A549 (cell line): ENCODE results near the gene FCMR. TPM values are rescaled to one million over a fixed set of nuclear protein-coding genes. Genes with fewer than 3 reads are reported as not detected.

Source experiments
- ATAC-seq, 2 experiments: fragments of 200-7000 bp in 1 of 2; fragments of >200 bp in 1 of 2; cut with Nextera tagmentation in 1 of 2; cut with Tn5 transposase in 1 of 2; 3 replicates each; pipeline versions ENCODE4 v1.8.0 to v1.9.1; 2018 to 2020; ENCODE audit warnings: mild to moderate bottlenecking in 1 of 2, moderate library complexity in 1 of 2
- CTCF ChIA-PET: fragments of 300-600 bp; sonication (Branson Sonifier 250); formaldehyde crosslinking; extraction: SDS; loops from one replicate; lab custom pipeline; 2021; ENCODE audit warnings: antibody characterized with exemption, inconsistent platforms; lab: Yijun Ruan, JAX
- POLR2A ChIA-PET: fragments of 350-600 bp; formaldehyde crosslinking; extraction: SDS; loops from one replicate; lab custom pipeline; 2021; ENCODE audit warnings: antibody characterized with exemption, inconsistent platforms; lab: Yijun Ruan, JAX
- DNase-seq, 2 experiments: peaks; one replicate each; pipeline versions ENCODE4 v3.0.0 to v3.0.0-alpha.2; 2011 to 2016; ENCODE audit warnings: low read depth in 1 of 2, low spot score in 1 of 2
- FAIRE-seq: peaks from 2 replicates; lab custom pipeline; 2011; peaks lifted over from hg19 to GRCh38; lab: Jason Lieb, UNC
- H3K27ac ChIP-seq, 2 experiments: fragments of >200 bp; sonication (Bioruptor Twin); formaldehyde crosslinking; 3 replicates each; pipeline ENCODE4 v1.5.1; 2016 to 2017
- H3K4me1 ChIP-seq: fragments of >200 bp; sonication (Bioruptor Twin); formaldehyde crosslinking; 3 replicates; pipeline ENCODE4 v1.6.1; 2016
- H3K4me2 ChIP-seq: fragments of >200 bp; sonication (Bioruptor Twin); formaldehyde crosslinking; 3 replicates; pipeline ENCODE4 v1.6.1; 2016
- H3K4me3 ChIP-seq: fragments of >200 bp; sonication (Bioruptor Twin); formaldehyde crosslinking; 3 replicates; pipeline ENCODE4 v1.5.1; 2016
- H3K9me3 ChIP-seq: fragments of >200 bp; sonication (Bioruptor Twin); formaldehyde crosslinking; 3 replicates; pipeline ENCODE4 v1.6.1; 2016
- ATOH8 ChIP-seq: fragments of 250-450 bp; sonication (Bioruptor Pico); IDR thresholded peaks from 2 replicates; pipeline ENCODE4 v1.5.0; 2020; ENCODE audit warnings: low read depth, mild to moderate bottlenecking, moderate library complexity
- BCL3 ChIP-seq: fragments of >200 bp; sonication (Bioruptor Twin); formaldehyde crosslinking; IDR thresholded peaks from 3 replicates; pipeline ENCODE4 v1.6.1; 2016
- BHLHE40 ChIP-seq: IDR thresholded peaks from 2 replicates; pipeline ENCODE4 v1.6.1; 2012; ENCODE audit warnings: low read depth, low read length, inconsistent platforms
- CBX8 ChIP-seq: fragments of 200-600 bp; sonication (generic); IDR thresholded peaks from 2 replicates; pipeline ENCODE4 v1.6.1; 2016
- FOXS1 ChIP-seq: fragments of 250-450 bp; sonication (Bioruptor Pico); IDR thresholded peaks from 2 replicates; pipeline ENCODE4 v1.5.0; 2020; ENCODE audit warnings: mild to moderate bottlenecking, moderate library complexity
- GATA3 ChIP-seq: IDR thresholded peaks from 2 replicates; pipeline ENCODE4 v1.6.1; 2012; ENCODE audit warnings: borderline replicate concordance
- HDAC2 ChIP-seq: fragments of 200-600 bp; sonication (generic); IDR thresholded peaks from 2 replicates; pipeline ENCODE4 v1.6.1; 2016
- HEYL ChIP-seq: fragments of 250-450 bp; sonication (Bioruptor Pico); IDR thresholded peaks from 2 replicates; pipeline ENCODE4 v1.8.0; 2021; ENCODE audit warnings: mild to moderate bottlenecking, moderate library complexity
- HOXB13 ChIP-seq: fragments of 250-450 bp; sonication (Bioruptor Pico); IDR thresholded peaks from 2 replicates; pipeline ENCODE4 v1.5.0; 2020; ENCODE audit warnings: low read depth, mild to moderate bottlenecking, moderate library complexity
- JUN ChIP-seq, 2 experiments: fragments of >200 bp; sonication (Bioruptor Twin); formaldehyde crosslinking; IDR thresholded peaks; 2 replicates in 1 of 2; 3 replicates in 1 of 2; pipeline ENCODE4 v1.6.1; 2016 to 2017
- MYC ChIP-seq: IDR thresholded peaks from 2 replicates; pipeline ENCODE4 v1.6.1; 2012; ENCODE audit warnings: mild to moderate bottlenecking, inconsistent platforms, low read length, improper control_type of control experiment, borderline replicate concordance
- REST ChIP-seq: fragments of 200-600 bp; sonication (generic); IDR thresholded peaks from 2 replicates; pipeline ENCODE4 v1.6.1; 2016; ENCODE audit warnings: antibody characterized with exemption, mild to moderate bottlenecking, moderate library complexity
- SMC3 ChIP-seq: fragments of >200 bp; sonication (Bioruptor Twin); formaldehyde crosslinking; IDR thresholded peaks from 3 replicates; pipeline ENCODE4 v1.6.1; 2018; ENCODE audit warnings: inconsistent platforms
- SREBF2 ChIP-seq: fragments of 450-650 bp; IDR thresholded peaks from 2 replicates; pipeline ENCODE4 v1.6.1; 2014; ENCODE audit warnings: mild to moderate bottlenecking, moderate library complexity
- TFCP2L1 ChIP-seq: fragments of 250-450 bp; sonication (Bioruptor Pico); IDR thresholded peaks from 2 replicates; pipeline ENCODE4 v1.5.0; 2021; ENCODE audit warnings: mild to moderate bottlenecking
- TP53 ChIP-seq: fragments of 250-450 bp; sonication (Bioruptor Pico); IDR thresholded peaks from 2 replicates; pipeline ENCODE4 v1.5.0; 2021; ENCODE audit warnings: mild to moderate bottlenecking, moderate library complexity
- ZFP36 ChIP-seq: fragments of 450-650 bp; IDR thresholded peaks from 2 replicates; pipeline ENCODE4 v1.6.1; 2014; ENCODE audit warnings: borderline replicate concordance; ENCODE audit not compliant: partially characterized antibody
- ZNF302 ChIP-seq: fragments of 250-450 bp; sonication (Bioruptor Pico); IDR thresholded peaks from 2 replicates; pipeline ENCODE4 v1.9.0; 2021; ENCODE audit warnings: inconsistent platforms, mild to moderate bottlenecking, moderate library complexity
- ZSCAN20 ChIP-seq: fragments of 250-450 bp; sonication (Bioruptor Pico); IDR thresholded peaks from 2 replicates; pipeline ENCODE4 v1.8.0; 2022; ENCODE audit warnings: mild to moderate bottlenecking, moderate library complexity
- WGBS: methylation state at CpG from one replicate; pipeline ENCODE4 v1.1.6; 2017; ENCODE audit errors: missing lambda C conversion rate; 5-methylcytosine and 5-hydroxymethylcytosine counted together
- polyA plus RNA-seq, 4 experiments: library from polyadenylated mRNA; depleted of rRNA in 3 of 4; stranded (reverse); fragments of >200 nt; fragmentation: RNase III in 1 of 4; extraction: RNeasy Plus Mini Kit Qiagen cat#74134 plus additional on column Dnase treatment in 1 of 4; gene quantifications; 2 replicates in 3 of 4; 3 replicates in 1 of 4; pipeline ENCODE4 v1.2.3, GENCODE V29; 2011 to 2017
- TF ChIP-seq, protein P1 (sequence below): IDR thresholded peaks from 2 replicates; pipeline ENCODE4 v1.6.1; 2012
- TF ChIP-seq, protein P2 (sequence below): fragments of 150-350 bp; IDR thresholded peaks from 2 replicates; pipeline ENCODE4 v1.6.1; 2014; ENCODE audit warnings: low read depth, mild to moderate bottlenecking, low read length
- TF ChIP-seq, protein P3 (sequence below): IDR thresholded peaks from 2 replicates; pipeline ENCODE4 v1.6.1; 2012; ENCODE audit warnings: low read depth, borderline replicate concordance

The FCMR gene
- polyA plus RNA-seq, 2 of the 4 experiments (the other 2 are of a cell fraction): 0.19 to 0.93 TPM

DNA sequence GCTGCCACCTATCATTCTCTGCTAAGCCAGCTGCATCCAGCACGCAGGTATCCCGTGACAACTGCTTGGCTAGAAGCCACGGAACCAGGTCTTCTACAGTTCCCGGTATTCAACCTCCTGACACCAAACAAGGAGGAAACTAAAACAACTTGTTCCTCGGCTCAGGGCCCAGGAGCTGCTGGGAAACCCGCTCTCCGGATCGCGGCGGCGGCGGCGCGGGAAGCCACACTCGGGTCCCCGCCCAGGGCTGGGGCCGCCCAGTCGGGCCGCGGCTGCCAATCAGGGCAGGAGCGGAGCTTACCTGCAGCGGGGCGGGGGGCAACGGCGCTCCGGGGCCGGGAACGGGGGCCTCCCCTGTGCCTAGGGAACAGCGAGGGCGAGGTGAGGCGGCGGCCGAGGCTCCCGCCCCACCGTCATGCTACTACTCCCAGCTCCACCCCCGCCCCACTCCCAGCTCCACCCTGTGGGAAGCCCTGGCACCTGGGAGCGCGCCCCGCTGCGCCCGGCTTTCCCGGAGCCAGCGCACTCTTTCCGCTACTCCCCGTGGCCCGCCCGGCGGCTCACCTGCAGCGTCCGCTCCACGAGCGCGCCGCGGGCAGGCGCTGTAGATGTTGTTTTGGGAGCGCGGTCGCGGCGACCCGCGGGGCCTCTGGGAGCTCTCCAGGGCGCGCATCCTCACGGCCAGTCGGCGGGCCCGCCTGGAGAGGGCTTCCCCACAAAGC is 12.4 kb downstream of the FCMR start:
- TF ChIP-seq, protein P1, sequence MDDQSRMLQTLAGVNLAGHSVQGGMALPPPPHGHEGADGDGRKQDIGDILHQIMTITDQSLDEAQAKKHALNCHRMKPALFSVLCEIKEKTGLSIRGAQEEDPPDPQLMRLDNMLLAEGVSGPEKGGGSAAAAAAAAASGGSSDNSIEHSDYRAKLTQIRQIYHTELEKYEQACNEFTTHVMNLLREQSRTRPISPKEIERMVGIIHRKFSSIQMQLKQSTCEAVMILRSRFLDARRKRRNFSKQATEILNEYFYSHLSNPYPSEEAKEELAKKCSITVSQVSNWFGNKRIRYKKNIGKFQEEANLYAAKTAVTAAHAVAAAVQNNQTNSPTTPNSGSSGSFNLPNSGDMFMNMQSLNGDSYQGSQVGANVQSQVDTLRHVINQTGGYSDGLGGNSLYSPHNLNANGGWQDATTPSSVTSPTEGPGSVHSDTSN: no peak
- TF ChIP-seq SREBF2 (no peak), HOXB13 (CRISPR knock-in tag) (no peak), SMC3 (peak; percentile 43; the same call in 2 of the 3 replicates), HDAC2 (0 out of 2 replicates have a peak, but pooled peaks have one; percentile 25), JUN (IDR thresholded peaks at IDR 0.05) (0 out of 5 replicates have a peak, but pooled peaks of 1 of the 2 experiments have one; percentile 18)
- TF ChIP-seq, all 56 proteins: peak for 3
- Histone ChIP-seq H3K9me3 (no peaks in the 10 kb centered on the region), H3K4me3 (peak overlapping the region; percentile 63), H3K4me1 (peaks cover 23% of the 10 kb centered on the region), H3K4me2 (peak overlapping the region; percentile 91), H3K27ac (peak overlapping the region; percentile 72 to 84)
- CTCF ChIA-PET: interaction anchor here (0.7 to 5.1 kb wide), 41 partner anchors 10 to 430 kb away, joined by 3 to 50 read pairs (median 4); partner anchors contain the start of genes DYRK3, EIF2D, FCMR and IL10
- POLR2A ChIA-PET: interaction anchor here (0.7 to 2.2 kb wide), 3 partner anchors 18 to 274 kb away, joined by 4 to 11 read pairs (median 6); partner anchors contain the start of gene DYRK3
- ATAC-seq: peak; percentile 68 to 83
- WGBS: 4% methylated on average over 15 of the region's 69 CpGs
- no peak for FAIRE-seq
- DNase-seq: peak; percentile 35 to 73

DNA sequence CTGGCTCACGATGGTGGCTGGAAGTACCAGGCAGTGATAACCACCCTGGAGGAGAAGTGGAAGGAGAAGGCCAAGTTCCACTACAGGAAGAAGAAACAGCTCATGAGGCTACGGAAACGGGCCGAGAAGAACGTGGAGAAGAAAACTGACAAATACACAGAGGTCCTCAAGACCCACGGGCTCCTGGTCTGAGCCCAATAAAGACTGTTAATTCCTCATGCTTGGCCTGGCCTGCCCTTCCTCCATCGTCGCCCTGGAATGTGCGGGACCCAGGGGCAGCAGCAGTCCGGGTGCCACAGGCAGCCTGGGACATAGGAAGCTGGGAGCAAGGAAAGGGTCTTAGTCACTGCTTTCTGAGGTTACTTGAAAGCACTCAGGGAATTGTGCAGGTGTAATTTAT is 13.7 kb downstream of the FCMR start:
- no peak for DNase-seq
- H3K4me2 ChIP-seq: no peak overlapping the region
- ATAC-seq: no peak
- TF ChIP-seq HEYL (no peak), CBX8 (no peak), MYC (no peak), ZSCAN20 (CRISPR knock-in tag) (no peak), ZFP36 (no peak), BCL3 (no peak), REST (no peak), ATOH8 (CRISPR knock-in tag) (no peak), FOXS1 (CRISPR knock-in tag) (no peak), BHLHE40 (no peak), TP53 (CRISPR knock-in tag) (no peak), TFCP2L1 (CRISPR knock-in tag) (no peak), ZNF302 (CRISPR knock-in tag) (no peak), GATA3 (no peak)
- TF ChIP-seq, protein P2, sequence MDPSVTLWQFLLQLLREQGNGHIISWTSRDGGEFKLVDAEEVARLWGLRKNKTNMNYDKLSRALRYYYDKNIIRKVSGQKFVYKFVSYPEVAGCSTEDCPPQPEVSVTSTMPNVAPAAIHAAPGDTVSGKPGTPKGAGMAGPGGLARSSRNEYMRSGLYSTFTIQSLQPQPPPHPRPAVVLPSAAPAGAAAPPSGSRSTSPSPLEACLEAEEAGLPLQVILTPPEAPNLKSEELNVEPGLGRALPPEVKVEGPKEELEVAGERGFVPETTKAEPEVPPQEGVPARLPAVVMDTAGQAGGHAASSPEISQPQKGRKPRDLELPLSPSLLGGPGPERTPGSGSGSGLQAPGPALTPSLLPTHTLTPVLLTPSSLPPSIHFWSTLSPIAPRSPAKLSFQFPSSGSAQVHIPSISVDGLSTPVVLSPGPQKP: no peak
- TF ChIP-seq, protein P3, sequence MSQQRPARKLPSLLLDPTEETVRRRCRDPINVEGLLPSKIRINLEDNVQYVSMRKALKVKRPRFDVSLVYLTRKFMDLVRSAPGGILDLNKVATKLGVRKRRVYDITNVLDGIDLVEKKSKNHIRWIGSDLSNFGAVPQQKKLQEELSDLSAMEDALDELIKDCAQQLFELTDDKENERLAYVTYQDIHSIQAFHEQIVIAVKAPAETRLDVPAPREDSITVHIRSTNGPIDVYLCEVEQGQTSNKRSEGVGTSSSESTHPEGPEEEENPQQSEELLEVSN: no peak
- H3K9me3 ChIP-seq: no peaks in the 10 kb centered on the region
- ChIA-PET POLR2A (interaction anchor here (2.2 kb wide), 1 partner anchor 273 kb away, joined by 11 read pairs; the partner anchor contains the start of gene DYRK3), CTCF (interaction anchor here (0.8 to 5.1 kb wide), 22 partner anchors 9 to 592 kb away, joined by 3 to 50 read pairs (median 6); partner anchors contain the start of genes DYRK3 and IL24)
- H3K4me3 ChIP-seq: no peak overlapping the region
- H3K4me1 ChIP-seq: peaks cover 23% of the 10 kb centered on the region
- no peak for FAIRE-seq
- 91% methylated on average over 10 of the region's 10 CpGs for WGBS
- no peak overlapping the region for H3K27ac ChIP-seq
